IPS-NIHi11 (cell line): ENCODE results near the gene CYP20A1.
A peak's percentile ranks its signal among the peaks of the same experiment; 100 is the strongest.
"Not testable (repeated sequence)": the region's sequence is repeated elsewhere in the genome, so short reads cannot be mapped to it uniquely, and the experiment has no call there.

Experiments used
- DNase-seq: peaks from one replicate; pipeline ENCODE4 v3.0.0; 2012; ENCODE audit warnings: mixed read lengths, low spot score

Gene CYP20A1

DNA sequence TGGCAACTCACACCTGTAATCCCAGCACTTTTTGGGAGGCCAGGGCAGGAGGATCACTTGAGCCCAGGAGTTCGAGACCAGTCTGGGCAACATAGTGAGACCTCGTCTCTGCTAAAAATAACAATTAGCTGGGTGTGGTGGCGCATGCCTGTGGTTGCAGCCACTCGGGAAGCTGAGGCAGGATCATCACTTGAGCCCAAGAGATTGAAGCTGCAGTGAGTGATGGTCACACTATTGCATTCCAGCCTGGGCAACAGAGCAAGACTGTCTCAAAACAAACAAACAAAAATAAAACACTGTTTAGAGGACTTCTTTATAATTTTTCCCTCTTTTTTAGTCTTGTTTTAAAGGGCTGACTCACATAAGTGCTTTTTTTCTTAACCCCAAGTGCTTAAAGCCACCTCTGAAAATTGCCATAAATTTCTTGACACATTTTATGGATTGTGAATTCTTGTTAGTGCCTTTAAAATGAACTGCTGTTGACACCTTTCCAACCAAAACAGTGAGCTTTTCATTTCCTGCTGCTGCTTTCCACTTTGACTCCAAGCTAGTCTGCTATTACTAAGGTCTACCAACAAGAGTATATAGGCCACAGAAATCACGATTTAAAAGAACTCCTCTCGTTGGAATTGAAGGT lies 41.7 kb downstream of the CYP20A1 start:
- DNase-seq: no peak

DNA sequence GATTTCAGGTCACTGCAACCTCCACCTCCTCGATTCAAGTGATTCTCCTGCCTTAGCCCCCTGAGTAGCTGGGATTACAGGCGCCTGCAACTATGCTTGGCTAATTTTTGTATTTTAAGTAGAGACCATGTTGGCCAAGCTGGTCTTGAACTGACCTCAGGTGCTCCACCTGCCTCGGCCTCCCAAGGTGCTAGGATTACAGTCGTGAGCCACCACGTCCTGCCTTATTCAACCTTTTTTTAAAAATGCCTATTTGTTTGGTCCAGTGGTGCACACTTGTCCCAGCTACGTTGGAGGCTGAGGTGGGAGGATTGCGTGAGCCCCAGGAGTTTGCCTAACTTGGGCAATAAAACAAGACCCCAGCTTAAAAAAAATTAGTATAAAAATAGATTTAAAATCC lies 43.3 kb downstream of the CYP20A1 start:
- DNase-seq: no peak

DNA sequence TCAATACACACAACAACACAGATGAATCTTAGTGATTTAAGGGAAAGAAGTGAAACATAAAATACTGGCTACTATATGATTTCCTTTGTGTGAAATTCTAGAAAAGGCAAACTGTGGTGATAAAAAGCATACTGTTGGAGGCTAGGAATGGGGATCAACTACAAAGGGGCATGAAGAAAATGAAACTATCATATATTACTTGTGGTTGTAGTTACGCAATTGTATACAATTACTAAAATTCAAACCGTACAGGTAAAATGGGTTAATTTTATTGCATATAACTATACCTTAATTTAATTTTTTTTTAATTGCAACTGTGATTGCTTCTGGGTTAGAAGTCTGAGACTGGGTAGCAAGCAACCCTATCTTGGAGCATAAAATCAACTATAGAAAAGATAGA lies 47.7 kb downstream of the CYP20A1 start:
- no peak for DNase-seq

DNA sequence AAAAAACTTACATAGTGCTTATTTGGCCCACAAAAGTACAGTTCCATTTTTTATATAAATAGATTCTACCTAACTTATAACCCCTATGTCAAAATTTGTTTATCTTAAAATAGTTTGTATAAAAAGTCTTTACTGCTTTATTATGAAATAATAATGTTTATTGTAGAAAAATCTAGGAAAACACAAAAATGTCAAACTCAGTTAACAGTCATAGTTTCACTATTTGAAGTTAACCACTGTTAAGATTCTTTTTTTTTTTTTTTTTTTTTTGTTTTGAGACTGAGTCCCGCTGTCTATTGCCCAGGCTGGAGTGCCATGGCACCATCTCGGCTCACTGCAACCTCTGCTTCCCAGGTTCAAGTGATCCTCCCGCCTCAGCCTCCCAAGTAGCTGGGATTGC lies 62.8 kb downstream of the CYP20A1 start:
- no peak for DNase-seq

DNA sequence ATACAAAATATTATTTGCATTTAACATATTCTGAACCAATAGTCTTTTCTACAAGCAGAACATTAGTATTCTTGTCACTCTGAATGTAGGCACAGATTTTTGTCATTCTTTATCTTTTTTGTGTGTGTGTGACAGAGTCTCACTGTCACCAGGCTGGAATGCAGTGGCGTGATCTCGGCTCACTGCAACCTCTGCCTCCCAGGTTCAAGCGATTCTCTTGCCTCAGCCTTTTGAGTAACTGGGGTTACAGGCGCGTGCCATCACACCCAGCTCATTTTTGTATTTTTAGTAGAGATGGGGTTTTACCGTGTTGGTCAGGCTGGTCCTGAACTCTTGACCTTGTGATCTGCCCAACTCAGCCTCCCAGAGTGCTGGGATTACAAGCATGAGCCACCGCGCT lies 63.8 kb downstream of the CYP20A1 start:
- DNase-seq: not testable (repeated sequence)

DNA sequence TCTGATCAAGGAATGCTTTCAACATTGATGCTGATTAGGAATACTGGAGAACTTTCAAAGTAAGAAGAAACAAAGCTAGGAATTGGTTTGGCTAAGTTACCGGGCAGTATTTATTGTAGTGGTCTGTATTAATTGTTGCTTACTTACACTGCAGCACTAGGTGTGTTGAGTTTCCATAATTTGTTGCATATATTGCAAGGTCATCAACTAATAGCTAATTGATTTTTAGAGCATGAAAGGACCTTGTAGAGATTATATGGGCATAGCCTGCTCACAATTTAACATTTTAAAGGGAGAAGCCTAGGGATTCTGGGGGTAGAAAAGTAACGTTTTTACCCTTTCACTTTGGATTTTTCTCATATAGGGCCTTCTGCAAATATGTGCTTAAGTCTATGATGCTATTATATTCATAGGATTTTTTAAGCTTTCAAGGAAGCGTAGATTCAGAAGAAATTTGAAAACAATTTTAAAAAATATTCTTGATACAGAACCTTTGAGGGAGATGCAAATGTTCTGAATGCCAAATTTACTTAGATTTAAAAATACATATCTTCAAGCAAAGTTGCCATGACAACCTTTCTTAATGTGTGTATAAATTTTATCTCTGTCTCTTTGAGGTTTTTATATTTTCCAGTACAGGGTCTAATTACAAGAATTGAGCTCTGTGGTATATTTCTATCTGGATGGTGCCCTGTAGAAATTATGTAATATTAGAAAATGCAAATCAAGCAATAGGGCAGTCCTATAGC lies 72.0 kb downstream of the CYP20A1 start:
- no peak for DNase-seq

DNA sequence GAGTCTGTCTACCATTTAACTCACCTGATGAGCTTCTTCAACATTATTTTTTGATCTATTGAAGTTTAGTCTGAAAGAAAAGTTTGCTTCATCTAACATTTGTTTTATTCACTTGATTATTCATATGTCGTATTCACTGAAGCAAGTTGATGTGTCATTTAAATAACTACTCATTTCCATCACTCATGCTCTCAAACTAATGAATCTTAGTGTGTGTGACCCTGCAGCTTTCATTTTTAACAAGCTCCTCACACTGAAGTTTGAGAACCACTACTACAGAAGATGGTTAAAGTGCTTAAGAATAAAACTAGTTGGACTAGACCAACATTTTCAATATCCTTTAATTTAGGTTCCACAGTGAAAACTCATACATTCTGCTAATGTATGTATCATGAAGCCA lies 87.5 kb downstream of the CYP20A1 start:
- DNase-seq: no peak

DNA sequence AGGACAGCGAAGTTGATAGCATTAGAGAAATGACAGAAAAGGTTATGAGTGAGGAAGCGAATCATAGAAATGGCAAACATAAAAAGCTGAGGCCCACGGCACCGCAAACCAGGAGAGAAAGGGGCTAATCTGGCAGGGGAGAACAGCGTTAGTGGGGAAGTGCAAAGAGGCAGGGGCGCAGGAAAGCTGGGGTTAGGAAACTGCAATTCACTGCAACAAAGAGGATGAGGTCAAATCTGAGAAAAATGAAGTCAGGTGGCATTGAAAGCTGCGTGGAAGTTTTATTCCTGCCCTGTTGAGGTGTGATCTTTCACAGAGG lies 88.7 kb downstream of the CYP20A1 start:
- peak; percentile 50 for DNase-seq

DNA sequence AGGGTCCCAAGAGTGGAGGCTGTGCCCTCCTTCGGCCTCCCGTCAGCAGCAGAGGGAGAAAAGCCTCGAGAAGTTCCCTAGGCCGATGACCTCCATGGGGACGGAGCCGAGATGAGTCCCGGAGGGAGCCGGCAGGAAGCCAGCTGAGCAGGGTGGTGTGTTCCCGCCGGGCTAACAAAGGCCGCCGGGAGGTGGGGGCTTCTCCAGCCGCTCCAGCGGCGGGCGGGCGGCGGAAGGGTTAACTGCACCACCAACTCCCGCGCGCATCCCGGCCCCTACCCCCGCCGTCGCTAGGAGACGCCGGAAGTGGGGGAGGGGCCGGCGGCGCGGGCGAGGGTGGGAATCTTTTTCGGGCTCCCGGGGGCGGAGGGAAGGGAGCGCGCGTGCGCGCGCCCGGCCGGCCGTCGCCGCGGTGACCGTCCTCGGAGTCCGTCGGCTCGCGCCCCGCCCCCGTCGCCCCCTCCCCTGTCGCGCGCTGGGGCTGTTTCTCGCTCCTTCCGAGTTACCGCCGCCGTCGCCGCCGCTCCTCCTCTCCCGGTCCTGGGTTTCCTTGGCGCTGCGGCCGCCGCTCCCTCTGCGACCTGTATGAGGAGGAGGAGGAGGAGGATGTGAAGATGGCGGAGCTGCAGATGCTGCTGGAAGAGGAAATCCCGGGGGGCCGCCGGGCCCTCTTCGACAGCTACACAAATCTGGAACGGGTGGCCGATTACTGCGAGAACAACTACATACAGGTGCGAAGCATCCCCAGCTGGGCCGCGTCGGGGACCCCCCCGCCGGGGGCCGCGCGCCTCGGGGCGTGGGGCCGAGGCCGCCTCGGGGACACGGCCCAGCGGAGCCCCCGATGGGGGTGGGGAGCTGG lies 89.3 kb downstream of the CYP20A1 start, which contains the start of gene ABI2:
Gene ABI2, plus strand, starts transcription at position 494 of the 859 bp plus-strand sequence. Its CDS starts 121 bp downstream, at position 615.
- peak; percentile 97 for DNase-seq

DNA sequence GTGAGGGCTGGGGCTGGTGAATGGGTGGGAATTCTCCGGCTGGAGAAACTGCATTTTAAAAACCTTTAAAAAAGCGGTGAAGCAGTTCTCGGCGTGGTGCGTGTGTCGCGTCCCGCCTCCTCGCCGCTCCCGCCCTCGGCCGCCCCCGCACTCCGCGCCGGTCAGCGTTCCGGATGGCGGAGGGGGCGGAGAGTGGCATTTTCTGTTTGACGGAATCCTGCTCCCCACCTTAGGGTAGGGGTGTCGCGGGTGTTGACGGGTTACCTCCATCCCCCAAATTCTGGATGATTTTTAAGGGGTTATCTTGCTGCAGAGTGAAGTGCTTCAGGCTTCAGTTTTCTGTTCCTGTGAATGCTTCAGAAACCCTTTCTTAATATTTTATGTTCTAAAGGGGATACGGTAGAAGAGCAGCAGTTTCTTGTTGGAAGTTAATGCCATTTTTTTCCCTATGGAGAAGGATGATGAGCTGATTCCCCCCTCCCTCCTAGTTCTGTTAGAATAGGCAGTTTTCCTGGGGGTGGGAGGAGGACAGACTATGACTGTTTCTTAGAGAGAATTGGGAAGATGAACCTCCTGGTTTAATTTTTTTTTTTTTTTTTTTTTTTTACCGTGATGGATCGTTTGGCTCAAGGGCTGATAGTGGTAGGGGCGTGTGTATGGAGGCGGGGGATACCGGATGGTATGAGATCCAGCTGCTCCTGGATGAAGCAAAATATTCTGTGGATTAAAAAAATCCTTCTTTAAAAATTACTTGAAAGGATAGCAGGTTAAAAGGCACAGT lies 90.1 kb downstream of the CYP20A1 start:
- peak; percentile 74 for DNase-seq

DNA sequence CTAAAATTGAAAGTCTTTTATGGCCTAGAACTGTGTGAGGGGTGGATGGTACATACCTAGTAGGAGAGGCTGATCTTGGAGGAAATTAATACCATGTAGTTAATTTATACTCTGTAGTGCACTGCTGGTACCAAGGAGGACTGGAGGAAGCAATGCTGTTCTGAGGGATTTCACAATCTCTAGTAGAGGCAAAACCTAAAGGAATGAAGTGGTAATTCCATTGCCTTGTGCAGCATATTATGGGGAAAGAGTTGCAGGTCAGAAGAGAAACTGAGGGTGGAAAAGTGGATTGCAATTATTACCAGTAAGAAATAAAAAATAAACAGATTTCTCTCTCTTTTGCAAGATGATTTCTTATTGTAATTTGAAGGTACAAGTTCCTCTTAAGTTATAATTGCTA lies 91.6 kb downstream of the CYP20A1 start:
- DNase-seq: no peak

DNA sequence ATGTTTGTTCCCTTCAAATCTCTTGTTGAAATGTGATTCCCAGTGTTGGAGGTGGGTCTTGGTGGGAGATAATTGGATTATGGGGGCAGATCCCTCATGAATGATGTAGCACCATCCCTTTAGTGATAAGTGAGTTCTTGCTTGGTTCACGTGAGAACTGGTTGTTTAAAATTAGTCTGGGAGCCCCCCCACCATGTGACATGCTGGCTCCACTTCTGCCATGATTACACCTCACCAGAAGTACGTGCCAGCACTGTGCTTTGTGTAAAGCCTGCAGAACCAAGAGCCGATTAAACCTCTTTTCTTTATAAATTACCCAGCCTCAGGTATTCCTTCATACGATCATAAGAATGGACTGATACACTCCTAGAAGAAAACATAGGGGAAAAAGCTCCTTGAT lies 99.5 kb downstream of the CYP20A1 start:
- DNase-seq: no peak

DNA sequence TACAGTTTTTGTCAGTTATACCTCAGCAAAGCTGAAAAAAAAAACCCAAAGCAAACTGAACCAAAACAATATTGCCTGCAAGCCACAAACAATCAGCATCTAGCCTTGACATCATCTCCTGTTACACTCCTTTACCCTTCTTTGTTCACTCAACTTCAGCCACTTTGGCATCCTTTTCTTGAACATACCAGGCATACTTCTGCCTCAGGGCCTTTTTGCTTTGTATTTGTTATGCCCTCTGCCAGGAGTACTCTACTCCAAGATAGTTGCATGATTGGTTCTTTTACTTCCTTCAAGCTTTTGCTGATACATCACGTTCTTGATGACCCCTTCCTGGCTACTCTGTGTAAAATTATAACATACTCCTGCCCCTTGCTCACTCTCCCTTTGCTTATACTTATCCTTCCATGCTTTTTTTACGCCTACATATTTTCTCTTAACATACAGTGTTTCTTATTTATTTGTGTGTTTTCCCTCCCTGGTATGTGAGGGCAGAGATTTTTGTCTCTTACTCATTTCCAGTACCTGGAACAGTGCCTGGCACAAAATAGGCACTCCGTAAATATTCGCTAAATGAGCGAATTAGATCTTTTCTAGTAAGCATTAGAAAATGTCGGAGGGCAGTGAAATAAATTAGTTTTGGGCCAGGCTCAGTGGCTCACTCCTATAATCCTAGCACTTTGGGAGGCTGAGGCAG lies 102.1 kb downstream of the CYP20A1 start:
- DNase-seq: peak; percentile 42

DNA sequence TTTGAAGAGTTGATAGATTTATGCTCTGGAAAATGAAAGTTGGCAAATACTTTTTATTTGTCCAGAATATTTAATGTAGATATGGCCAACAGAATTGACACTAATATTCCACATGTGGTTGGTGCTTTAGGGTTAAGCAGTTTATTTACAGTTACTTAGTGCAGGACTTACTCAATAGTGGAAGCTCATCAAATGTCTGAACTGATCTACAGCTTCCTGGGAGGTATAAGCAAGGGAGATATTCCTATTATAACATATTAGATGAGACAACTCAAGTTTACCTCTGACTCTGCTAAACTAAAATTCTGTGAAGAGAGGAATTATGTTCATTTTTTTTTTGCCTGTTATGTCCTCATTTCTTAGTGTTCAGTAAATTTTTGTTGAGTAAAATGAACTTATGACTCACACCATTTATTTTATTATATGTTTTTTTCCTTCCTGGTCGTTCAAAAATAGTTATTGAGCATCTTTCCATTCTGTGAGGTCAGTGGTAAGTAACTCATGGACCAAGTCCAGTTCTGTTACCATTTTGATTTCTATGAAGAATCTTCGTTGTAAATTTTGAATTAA lies 103.0 kb downstream of the CYP20A1 start:
- DNase-seq: no peak

DNA sequence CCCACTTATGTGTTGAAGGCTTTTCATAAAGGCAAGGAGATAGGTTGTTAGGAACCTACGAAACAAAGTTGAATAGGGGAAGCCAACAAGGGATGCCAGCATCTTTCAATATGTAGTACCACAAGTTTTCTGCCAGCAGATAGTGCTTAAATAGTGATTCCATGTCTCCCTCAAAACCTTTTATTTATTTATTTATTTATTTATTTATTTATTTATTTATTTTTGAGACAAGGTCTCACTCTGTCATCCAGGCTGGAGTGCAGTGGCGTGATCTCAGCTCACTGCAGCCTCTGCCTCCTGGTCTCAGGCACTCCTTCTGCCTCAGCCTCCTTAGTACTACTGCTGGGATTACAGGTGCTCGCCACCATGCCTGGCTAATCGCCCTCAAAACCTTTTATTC lies 103.6 kb downstream of the CYP20A1 start:
- not testable (repeated sequence) for DNase-seq

DNA sequence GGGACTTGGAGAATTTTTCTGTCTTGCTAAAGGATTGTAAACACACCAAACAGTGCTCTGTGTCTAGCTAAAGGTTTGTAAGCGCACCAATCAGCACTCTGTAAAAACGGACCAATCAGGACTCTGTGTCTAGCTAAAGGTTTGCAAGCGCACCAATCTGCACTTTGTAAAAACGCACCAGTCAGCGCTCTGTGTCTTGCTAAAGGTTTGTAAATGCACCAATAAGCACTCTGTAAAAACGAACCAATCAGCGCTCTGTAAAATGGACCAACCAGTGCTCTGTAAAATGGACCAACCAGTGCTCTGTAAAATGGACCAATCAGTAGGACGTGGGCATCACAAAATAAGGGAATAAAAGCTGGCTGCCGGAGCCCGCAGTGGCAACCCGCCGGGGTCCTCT lies 105.8 kb downstream of the CYP20A1 start:
- no peak for DNase-seq

DNA sequence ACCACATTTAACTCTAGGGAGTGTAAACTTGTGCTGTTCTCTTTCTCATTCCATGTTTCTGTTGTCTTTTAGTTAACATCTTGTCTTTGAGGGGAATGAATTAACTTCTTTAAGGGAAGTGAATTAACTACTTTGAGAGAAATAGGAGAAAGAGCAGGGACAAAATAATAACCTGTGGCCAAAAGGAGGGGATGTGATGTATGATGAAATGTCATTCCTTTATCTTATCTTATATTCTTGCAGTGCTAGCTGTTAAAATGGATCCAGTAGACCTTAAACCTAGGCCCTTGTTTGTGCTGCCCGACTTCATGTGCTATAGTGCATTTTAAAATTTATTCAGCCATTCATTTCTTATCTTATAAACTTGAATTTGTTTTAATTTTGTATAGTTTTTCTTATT lies 107.8 kb downstream of the CYP20A1 start:
- no peak for DNase-seq

DNA sequence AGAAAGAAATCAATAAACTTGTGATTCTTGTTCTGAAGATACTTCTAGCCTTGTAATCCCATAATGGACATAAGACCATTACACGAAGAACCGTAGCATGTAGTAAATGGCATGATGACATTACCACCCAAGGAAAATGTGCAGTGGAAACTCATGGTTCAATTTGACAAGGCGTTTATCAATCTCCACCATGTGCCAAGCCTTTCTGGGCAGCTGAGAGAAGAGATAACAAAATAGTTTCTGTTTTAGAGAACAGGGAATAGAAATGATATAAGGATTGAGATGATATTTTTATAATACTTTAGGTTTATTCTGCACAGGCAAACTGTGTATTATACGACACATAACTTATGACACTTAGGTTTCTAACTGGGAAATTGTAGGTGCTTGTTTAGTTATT lies 108.6 kb downstream of the CYP20A1 start:
- no peak for DNase-seq

DNA sequence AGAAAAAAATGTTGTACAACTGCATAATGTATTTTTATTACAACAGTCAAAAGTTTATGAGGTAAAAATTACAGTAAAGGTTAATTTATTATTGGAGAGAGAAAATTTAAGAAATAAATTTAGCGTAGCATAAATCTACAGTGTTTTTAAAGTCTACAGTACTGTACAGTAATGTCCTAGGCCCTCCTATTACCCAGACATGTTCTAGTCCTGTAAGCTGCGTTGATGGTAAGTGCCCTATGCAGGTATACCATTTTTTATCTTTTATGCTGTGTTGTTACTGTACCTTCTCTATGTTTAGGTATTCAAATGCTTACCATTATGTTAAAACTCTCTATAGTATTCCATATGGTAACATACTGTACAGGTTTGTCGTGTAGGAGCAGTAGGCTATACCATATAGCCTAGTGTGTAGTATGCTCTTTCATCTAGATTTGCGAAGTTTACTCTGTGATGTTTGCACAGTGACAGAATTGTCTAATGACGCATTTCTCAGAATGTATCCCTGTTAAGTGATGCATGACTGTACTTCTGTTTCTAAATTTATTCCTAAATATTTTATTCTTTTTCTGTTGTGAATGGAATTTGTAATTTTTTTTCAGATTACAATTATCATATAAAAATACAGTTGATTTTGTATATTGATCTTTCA lies 113.9 kb downstream of the CYP20A1 start:
- no peak for DNase-seq

DNA sequence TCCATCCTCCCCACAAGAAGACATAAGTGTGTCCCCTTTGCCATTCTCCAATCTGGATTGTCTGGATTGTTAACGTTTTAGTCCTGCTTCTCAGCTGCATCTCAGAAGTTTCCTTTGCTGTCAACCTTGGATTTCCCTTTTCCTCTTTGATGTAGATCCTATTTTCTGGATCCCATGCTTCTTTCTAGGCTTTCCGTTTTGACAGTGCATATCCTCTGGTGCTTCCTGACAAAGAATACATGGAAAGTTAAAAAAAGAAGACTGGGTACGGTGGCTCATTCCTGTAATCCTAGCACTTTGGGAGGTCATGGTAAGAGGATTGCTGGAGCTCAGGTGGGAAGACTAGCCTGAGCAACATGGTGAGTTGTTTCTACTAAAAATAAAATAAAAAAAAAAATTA lies 116.1 kb downstream of the CYP20A1 start:
- no peak for DNase-seq
